OCI-LY1 (cell line): ENCODE data around the gene C17orf67.

ENCODE experiments used
- H2AFZ ChIP-seq: fragments of 200-600 bp; sonication (generic), shearing (Covaris generic); 2 replicates; pipeline ENCODE4 v1.6.0; 2014; ENCODE audit warnings: antibody characterized with exemption, mild to moderate bottlenecking, low read length
- H3F3A ChIP-seq: fragments of 200-600 bp; sonication (generic), shearing (Covaris generic); 2 replicates; pipeline ENCODE4 v1.6.0; 2014; ENCODE audit warnings: mild to moderate bottlenecking, antibody characterized with exemption, low read length, moderate library complexity; ENCODE audit not compliant: insufficient read depth
- H3K27ac ChIP-seq: fragments of 200-600 bp; sonication (generic); 2 replicates; pipeline ENCODE4 v1.5.1; 2014; ENCODE audit warnings: low read length, mixed run types, mild to moderate bottlenecking, low read depth; ENCODE audit not compliant: poor library complexity, severe bottlenecking
- H3K27me3 ChIP-seq: fragments of 200-600 bp; sonication (generic); 2 replicates; pipeline ENCODE4 v1.6.0; 2014; ENCODE audit warnings: antibody characterized with exemption, mild to moderate bottlenecking, low read length, moderate library complexity; ENCODE audit not compliant: insufficient read depth
- H3K36me3 ChIP-seq: fragments of 200-600 bp; sonication (generic); 2 replicates; pipeline ENCODE4 v1.6.1; 2014; ENCODE audit warnings: mild to moderate bottlenecking, antibody characterized with exemption, low read length, moderate library complexity, mixed read lengths; ENCODE audit not compliant: insufficient read depth
- H3K4me1 ChIP-seq: fragments of 200-600 bp; sonication (generic); 2 replicates; pipeline ENCODE4 v1.5.1; 2014; ENCODE audit warnings: mild to moderate bottlenecking, low read length, moderate library complexity; ENCODE audit not compliant: insufficient read depth, severe bottlenecking
- H3K4me2 ChIP-seq: fragments of 200-600 bp; sonication (generic), shearing (Covaris generic); 2 replicates; pipeline ENCODE4 v1.6.1; 2014; ENCODE audit warnings: low read length
- H3K4me3 ChIP-seq: fragments of 200-600 bp; sonication (generic); 2 replicates; pipeline ENCODE4 v1.5.1; 2014; ENCODE audit warnings: low read length, low read depth, mild to moderate bottlenecking, mixed read lengths; ENCODE audit not compliant: poor library complexity, severe bottlenecking
- H3K79me2 ChIP-seq: fragments of 200-600 bp; shearing (Covaris generic); 2 replicates; pipeline ENCODE4 v1.6.1; 2016; ENCODE audit warnings: mixed run types, low read length, mixed read lengths; ENCODE audit not compliant: insufficient read depth
- H3K9ac ChIP-seq: fragments of 200-600 bp; sonication (generic), shearing (Covaris generic); 2 replicates; pipeline ENCODE4 v1.6.1; 2014; ENCODE audit warnings: mild to moderate bottlenecking, low read length, mixed read lengths
- H3K9me2 ChIP-seq: fragments of 200-600 bp; sonication (generic), shearing (Covaris generic); 2 replicates; pipeline ENCODE4 v1.6.1; 2014; ENCODE audit warnings: low read depth, mild to moderate bottlenecking, low read length, mixed read lengths
- H3K9me3 ChIP-seq: fragments of 200-600 bp; shearing (Covaris generic); 2 replicates; pipeline ENCODE4 v1.6.1; 2014; ENCODE audit warnings: low read length, mixed read lengths
- H4K20me1 ChIP-seq: fragments of 200-600 bp; sonication (generic), shearing (Covaris generic); 2 replicates; pipeline ENCODE4 v1.6.0; 2016; ENCODE audit warnings: mild to moderate bottlenecking, low read length; ENCODE audit not compliant: insufficient read depth
- EZH2 ChIP-seq: fragments of 200-600 bp; sonication (generic), shearing (Covaris generic); IDR thresholded peaks from 2 replicates; pipeline ENCODE4 v1.8.0; 2017; ENCODE audit warnings: borderline replicate concordance, mixed run types, mild to moderate bottlenecking, antibody characterized with exemption, low read length, moderate library complexity, mixed read lengths
- TF ChIP-seq, protein P1 (sequence below): fragments of 200-600 bp; sonication (generic), shearing (Covaris generic); IDR thresholded peaks from 2 replicates; pipeline ENCODE4 v1.5.1; 2017; ENCODE audit warnings: mild to moderate bottlenecking, antibody characterized with exemption, low read length, moderate library complexity, mixed read lengths

The C17orf67 gene

DNA sequence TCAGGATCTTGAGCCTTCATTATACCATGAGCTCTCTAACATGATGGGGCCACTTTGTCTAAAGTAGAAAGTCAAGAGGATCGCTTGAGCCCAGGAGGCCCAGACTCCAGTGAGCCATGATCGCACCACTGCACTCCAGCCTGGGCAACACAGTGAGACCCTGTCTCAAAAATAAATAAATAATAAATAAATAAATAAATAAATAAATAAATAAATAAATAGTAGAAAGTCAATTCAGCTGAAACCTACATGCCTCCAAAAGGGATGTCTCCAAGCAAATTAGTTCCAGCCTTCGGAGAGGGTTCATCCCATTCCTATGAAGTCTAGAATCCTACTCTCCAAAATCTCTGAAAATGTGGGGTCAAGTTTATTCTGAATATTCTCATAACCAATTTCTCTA is 26.0 kb downstream of the C17orf67 start:
- Histone ChIP-seq H3K9ac (no peak overlapping the region), H3K36me3 (no peaks in the 10 kb centered on the region), H3K4me2 (no peak overlapping the region), H3K27ac (no peak overlapping the region), H3K9me3 (no peaks in the 10 kb centered on the region), H3K4me1 (no peaks in the 10 kb centered on the region), H3K9me2 (no peaks in the 10 kb centered on the region), H3F3A (no peaks in the 10 kb centered on the region), H2AFZ (no peak overlapping the region), H3K79me2 (no peaks in the 10 kb centered on the region), H4K20me1 (no peaks in the 10 kb centered on the region), H3K27me3 (no peaks in the 10 kb centered on the region), H3K4me3 (no peak overlapping the region)
- TF ChIP-seq, protein P1, sequence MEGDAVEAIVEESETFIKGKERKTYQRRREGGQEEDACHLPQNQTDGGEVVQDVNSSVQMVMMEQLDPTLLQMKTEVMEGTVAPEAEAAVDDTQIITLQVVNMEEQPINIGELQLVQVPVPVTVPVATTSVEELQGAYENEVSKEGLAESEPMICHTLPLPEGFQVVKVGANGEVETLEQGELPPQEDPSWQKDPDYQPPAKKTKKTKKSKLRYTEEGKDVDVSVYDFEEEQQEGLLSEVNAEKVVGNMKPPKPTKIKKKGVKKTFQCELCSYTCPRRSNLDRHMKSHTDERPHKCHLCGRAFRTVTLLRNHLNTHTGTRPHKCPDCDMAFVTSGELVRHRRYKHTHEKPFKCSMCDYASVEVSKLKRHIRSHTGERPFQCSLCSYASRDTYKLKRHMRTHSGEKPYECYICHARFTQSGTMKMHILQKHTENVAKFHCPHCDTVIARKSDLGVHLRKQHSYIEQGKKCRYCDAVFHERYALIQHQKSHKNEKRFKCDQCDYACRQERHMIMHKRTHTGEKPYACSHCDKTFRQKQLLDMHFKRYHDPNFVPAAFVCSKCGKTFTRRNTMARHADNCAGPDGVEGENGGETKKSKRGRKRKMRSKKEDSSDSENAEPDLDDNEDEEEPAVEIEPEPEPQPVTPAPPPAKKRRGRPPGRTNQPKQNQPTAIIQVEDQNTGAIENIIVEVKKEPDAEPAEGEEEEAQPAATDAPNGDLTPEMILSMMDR, result no peak
- TF ChIP-seq EZH2, result no peak

DNA sequence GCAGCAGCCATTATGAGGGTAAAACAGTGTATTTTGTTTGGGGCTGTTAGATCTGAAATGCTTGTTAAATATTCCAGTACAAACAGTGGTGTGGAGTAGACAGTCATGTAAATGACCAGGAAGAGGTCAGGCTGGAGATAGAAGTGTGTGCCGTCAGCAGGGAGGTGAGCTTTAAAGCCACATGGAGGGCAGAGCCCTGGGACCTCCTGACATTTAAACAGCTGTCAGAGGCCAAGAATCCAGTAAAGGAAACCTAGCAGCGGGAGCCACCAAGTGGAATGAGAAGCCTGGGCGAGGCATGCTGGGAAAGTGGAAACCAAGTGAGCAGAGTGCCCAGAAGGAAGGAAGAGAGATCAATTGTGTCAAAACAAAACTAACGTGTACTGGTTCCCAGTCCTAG is 26.8 kb downstream of the C17orf67 start:
- Histone ChIP-seq H3K9ac (no peak overlapping the region), H3K79me2 (no peaks in the 10 kb centered on the region), H2AFZ (no peak overlapping the region), H3K27ac (no peak overlapping the region), H3K9me2 (no peaks in the 10 kb centered on the region), H3K27me3 (no peaks in the 10 kb centered on the region), H4K20me1 (no peaks in the 10 kb centered on the region), H3K4me3 (no peak overlapping the region), H3K4me2 (no peak overlapping the region), H3K9me3 (no peaks in the 10 kb centered on the region), H3K4me1 (no peaks in the 10 kb centered on the region), H3F3A (no peaks in the 10 kb centered on the region), H3K36me3 (no peaks in the 10 kb centered on the region)
- TF ChIP-seq EZH2, result no peak
- TF ChIP-seq, protein P1, result no peak

DNA sequence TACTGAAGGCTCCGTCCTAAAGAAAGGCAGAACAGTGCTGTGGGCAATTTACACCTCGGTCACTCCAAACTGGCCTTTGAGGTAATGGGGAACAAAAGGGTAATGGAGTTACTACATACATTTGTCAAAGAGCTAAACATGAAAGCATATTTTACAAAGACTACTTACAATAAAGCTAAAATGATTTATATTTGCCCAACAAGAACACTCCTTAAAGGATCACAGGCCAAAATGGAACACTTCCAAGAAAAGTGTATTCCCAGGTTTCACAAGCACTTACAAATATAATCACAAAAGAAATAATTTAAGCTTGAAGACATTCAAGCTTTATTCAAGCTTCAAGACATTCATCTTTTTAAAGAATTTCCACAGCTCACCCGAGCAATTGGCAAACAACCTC is 29.3 kb downstream of the C17orf67 start:
- H3K9me2 ChIP-seq, result no peaks in the 10 kb centered on the region
- H3K27ac ChIP-seq, result no peak overlapping the region
- no peaks in the 10 kb centered on the region for H3K79me2 ChIP-seq
- no peaks in the 10 kb centered on the region for H3F3A ChIP-seq
- H3K9ac ChIP-seq, result no peak overlapping the region
- H3K4me2 ChIP-seq, result no peak overlapping the region
- H2AFZ ChIP-seq, result no peak overlapping the region
- H3K4me1 ChIP-seq, result no peaks in the 10 kb centered on the region
- no peak for TF ChIP-seq EZH2
- TF ChIP-seq, protein P1, result no peak
- no peaks in the 10 kb centered on the region for H3K27me3 ChIP-seq
- no peak overlapping the region for H3K4me3 ChIP-seq
- H3K9me3 ChIP-seq, result no peaks in the 10 kb centered on the region
- no peaks in the 10 kb centered on the region for H3K36me3 ChIP-seq
- no peaks in the 10 kb centered on the region for H4K20me1 ChIP-seq
